Spinal cord (tissue), 10 donors: ENCODE results near the gene GLS. TPM values are rescaled to one million over a fixed set of nuclear protein-coding genes. Genes with fewer than 3 reads are reported as not detected.
"Not testable (repeated sequence)": the region's sequence is repeated elsewhere in the genome, so short reads cannot be mapped to it uniquely, and the experiment has no call there.

Experiments
- DNase-seq, 6 donors: peaks; one replicate each; pipeline versions ENCODE4 v3.0.0 to v3.0.0-alpha.2; 2013 to 2015; ENCODE audit warnings: low spot score in 6 of 6, low read depth in 4 of 6
- H3K27ac ChIP-seq: one replicate; pipeline ENCODE4 v1.5.1; 2013; ENCODE audit warnings: low read depth, low read length, control low read depth
- H3K27me3 ChIP-seq: one replicate; pipeline ENCODE4 v1.6.1; 2013; ENCODE audit warnings: low read length; ENCODE audit not compliant: control insufficient read depth, insufficient read depth
- H3K36me3 ChIP-seq: one replicate; pipeline ENCODE4 v1.6.1; 2013; ENCODE audit warnings: low read length; ENCODE audit not compliant: control insufficient read depth, insufficient read depth
- H3K4me1 ChIP-seq: one replicate; pipeline ENCODE4 v1.6.1; 2013; ENCODE audit warnings: low read length; ENCODE audit not compliant: control insufficient read depth, insufficient read depth
- H3K4me3 ChIP-seq: one replicate; pipeline ENCODE4 v1.5.1; 2013; ENCODE audit warnings: low read depth, low read length, control low read depth
- H3K9me3 ChIP-seq: one replicate; pipeline ENCODE4 v1.6.1; 2013; ENCODE audit warnings: low read length; ENCODE audit not compliant: control insufficient read depth, insufficient read depth
- WGBS: methylation state at CpG from one replicate; pipeline ENCODE4 v1.1.5; 2013; ENCODE audit warnings: missing lambda C conversion rate; ENCODE audit not compliant: insufficient coverage; 5-methylcytosine and 5-hydroxymethylcytosine counted together
- polyA plus RNA-seq, 2 donors: library from polyadenylated mRNA; unstranded; fragments of 120-200 nt; gene quantifications; one replicate each; pipeline ENCODE4 v1.2.1, GENCODE V29; 2013; ENCODE audit not compliant: insufficient read length in 2 of 2
- total RNA-seq, 2 donors: library from RNA; depleted of rRNA in 1 of 2; stranded (reverse); fragments of 120-200 nt in 1 of 2; fragments of >200 nt in 1 of 2; gene quantifications; one replicate each; pipeline versions ENCODE4 v1.2.3 to v1.2.4, GENCODE V29; 2013 to 2014
- donor health status: healthy.

GLS gene
- total and polyA plus RNA-seq, 4 donors = 76.4 to 178 (median 81.0) TPM

DNA sequence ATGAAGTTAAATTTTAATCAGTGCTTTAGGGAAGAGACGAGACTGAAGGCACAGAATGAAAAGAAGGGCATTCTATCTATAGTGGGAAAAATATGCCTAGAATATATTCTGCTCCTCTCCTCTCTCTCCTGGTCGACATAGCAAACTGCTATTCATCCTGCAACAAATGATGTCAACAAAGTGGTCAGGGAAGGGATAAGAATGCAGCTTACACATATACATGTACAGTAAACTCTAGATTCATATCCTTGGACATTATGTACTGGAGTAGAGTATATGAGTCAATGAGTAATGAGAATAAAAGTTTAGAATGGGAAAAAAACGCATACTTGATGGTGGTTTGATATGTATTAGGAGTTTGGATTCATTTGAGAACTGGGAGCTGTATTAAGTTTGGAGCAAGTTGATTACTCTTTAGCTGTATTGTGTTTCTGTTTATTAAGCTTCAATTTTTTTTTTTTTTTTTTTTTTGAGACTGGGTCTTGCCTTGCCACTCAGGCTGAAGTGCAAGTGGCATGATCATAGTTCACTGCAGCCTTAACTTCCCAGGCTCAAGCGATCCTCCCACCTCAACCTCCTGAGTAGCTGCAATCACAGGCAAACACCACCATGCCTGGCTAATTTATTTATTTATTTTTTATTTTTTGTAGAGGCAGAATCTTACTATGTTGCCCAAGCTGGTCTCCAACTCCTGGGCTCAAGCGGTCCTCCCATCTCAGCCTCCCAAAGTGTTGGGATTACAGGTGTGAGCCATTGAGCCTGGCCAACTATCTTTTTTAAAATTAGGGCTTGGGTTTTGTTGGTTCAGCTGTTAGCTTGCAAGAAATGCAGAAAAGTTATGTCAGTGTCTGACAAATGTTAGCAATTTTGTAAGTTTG, 79.5 kb downstream of the GLS start:
- Histone ChIP-seq H3K36me3 (peaks cover 6% of the 10 kb centered on the region), H3K27ac (no peak overlapping the region), H3K4me3 (no peak overlapping the region), H3K9me3 (no peaks in the 10 kb centered on the region), H3K27me3 (no peaks in the 10 kb centered on the region), H3K4me1 (no peaks in the 10 kb centered on the region)
- DNase-seq = no peak
- WGBS = 67% methylated on average over 1 of the region's 5 CpGs

DNA sequence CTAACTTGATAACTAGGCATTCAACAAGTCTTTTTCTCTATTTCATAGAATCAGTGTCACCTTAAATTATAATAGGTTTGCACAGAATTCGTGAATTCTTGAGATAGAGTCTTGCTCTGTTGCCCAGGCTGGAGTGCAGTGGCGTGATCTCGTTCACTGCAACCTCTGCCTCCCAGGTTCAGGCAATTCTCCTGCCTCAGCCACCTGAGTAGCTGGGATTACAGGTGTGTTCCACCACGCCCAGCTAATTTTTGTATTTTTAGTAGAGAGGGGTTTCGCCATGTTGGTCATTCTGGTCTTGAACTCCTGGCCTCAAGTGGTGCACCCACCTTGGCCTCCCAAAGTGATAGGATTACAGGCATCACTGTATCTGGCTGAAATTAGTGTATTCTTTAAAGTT, 80.5 kb downstream of the GLS start:
- WGBS = 100% methylated on average over 2 of the region's 5 CpGs
- not testable (repeated sequence) for H3K4me3 ChIP-seq, H3K27me3 ChIP-seq, H3K4me1 ChIP-seq, H3K9me3 ChIP-seq, H3K27ac ChIP-seq, DNase-seq, H3K36me3 ChIP-seq

DNA sequence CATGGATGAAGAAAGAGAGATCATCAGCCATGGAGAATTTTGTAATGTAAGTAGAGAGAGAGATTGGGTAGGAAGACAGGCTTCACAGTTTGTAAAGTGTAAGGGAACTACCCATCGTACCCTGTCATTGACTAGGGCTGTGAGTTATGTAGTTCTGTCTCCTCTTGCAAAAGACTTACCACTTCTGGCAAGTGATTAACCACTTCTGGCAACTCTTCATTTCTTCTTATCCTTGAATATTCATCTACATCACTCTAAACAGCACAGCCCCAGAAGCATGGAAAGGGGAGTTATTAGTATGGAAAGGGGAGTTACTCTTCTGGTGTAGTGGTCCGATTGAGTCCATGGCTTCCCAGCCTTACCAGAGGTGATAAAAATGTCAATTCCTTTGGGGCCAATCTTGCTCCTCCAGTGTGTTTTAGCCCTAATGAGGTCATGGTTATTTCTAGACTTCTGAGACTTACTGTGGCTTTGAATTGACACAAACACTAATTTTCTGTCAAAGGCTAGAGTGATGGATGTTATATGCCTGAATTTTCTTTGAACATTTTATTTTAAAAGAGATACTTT, 81.4 kb downstream of the GLS start:
- H3K36me3 ChIP-seq = peaks cover 6% of the 10 kb centered on the region
- no peaks in the 10 kb centered on the region for H3K27me3 ChIP-seq
- H3K4me3 ChIP-seq = no peak overlapping the region
- no peak overlapping the region for H3K27ac ChIP-seq
- H3K9me3 ChIP-seq = no peaks in the 10 kb centered on the region
- no peaks in the 10 kb centered on the region for H3K4me1 ChIP-seq
- no peak for DNase-seq
- 57% methylated on average over 1 of the region's 2 CpGs for WGBS

DNA sequence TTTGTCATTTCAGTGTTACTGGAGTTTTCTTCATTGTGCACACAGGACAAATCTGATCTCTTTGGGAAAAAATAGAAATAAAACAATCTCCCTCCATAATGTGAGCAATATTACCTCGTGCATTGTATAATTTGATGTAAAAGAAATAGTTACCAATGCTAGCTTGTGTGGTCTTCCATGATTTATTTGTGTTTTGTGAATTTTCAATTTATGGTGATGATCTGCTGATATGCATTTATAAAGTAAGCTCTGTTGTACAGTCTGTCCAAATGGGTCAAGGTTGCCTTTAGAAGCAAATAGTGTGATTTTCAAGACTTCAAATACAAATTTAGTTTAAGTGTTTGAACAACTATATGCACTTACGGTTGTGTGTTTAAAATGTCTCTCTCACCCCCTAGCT, 82.5 kb downstream of the GLS start:
- H3K4me1 ChIP-seq = no peaks in the 10 kb centered on the region
- no peak overlapping the region for H3K27ac ChIP-seq
- H3K36me3 ChIP-seq = peaks cover 6% of the 10 kb centered on the region

DNA sequence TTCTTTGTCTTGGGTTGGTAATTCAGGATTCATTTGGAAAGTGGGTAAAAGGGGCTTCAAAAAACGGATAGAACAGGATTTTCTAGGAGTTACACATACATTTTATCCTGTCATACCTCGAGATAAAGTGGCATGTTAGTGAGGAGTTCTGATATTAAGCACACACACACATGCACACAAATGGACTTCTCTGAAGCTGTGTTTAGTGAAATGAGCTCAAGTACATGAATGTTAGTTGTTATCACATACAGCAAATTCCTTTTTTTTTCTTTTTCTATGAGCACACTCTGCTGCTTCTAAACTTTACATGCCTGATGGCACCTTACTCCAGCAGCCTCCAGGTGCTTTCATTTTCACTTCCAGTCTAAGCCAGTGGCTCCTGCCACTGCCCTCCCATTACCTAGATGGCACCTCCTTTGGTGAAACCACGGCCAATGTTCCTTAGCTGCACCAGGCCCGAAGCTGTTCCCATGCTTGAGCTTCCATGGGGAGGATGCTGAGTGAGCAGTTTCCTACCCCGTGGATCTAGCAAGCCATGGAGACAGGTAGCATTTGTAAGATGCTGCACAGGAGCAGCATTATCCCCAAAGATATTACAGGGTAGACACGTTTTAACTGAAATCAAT, 83.7 kb downstream of the GLS start:
- Histone ChIP-seq H3K27me3 (no peaks in the 10 kb centered on the region), H3K4me3 (no peak overlapping the region), H3K9me3 (no peaks in the 10 kb centered on the region), H3K27ac (no peak overlapping the region), H3K4me1 (no peaks in the 10 kb centered on the region), H3K36me3 (peaks cover 6% of the 10 kb centered on the region)
- DNase-seq = no peak
- 100% methylated on average over 1 of the region's 6 CpGs for WGBS

More for the DNA sequence above, 82.5 kb downstream of the GLS start:
- no CpG with 5 or more reads among the region's 2 CpGs for WGBS
- no peaks in the 10 kb centered on the region for H3K27me3 ChIP-seq
- H3K4me3 ChIP-seq = no peak overlapping the region
- H3K9me3 ChIP-seq = no peaks in the 10 kb centered on the region
- no peak for DNase-seq

DNA sequence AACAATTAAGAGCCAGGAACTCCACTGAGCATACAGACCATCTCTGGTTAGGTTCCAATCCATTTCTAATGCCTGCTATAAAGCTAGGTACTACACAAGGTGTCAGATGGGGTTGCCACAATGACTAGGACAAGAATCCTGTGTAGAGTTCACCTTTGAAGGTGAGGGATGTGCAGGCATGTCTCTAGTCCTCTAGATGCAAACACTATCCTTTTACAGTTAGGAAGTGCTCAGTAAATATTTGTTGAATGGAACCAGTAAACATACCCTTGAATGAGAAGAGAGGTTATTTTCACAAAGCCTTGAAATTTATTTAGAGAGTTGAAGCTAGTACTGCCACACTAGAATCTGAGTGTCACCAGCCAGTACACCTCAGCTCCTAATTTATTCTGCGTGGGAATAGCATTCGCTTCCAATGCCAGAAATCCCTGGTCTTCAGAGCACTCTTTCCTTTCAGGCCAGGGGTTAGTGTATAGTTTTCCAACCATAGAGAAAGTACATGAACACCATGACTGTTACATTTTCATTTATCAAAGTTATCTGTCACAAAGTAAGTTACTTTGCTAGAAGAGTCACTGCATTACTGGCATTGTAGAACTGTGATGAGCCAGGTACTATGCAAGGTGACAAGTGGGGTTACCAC, 85.1 kb downstream of the GLS start:
- Histone ChIP-seq H3K27ac (no peak overlapping the region), H3K9me3 (no peaks in the 10 kb centered on the region), H3K4me1 (no peaks in the 10 kb centered on the region), H3K27me3 (no peaks in the 10 kb centered on the region), H3K36me3 (peaks cover 6% of the 10 kb centered on the region), H3K4me3 (no peak overlapping the region)
- WGBS = no CpG with 5 or more reads among the region's 2 CpGs
- DNase-seq = no peak

DNA sequence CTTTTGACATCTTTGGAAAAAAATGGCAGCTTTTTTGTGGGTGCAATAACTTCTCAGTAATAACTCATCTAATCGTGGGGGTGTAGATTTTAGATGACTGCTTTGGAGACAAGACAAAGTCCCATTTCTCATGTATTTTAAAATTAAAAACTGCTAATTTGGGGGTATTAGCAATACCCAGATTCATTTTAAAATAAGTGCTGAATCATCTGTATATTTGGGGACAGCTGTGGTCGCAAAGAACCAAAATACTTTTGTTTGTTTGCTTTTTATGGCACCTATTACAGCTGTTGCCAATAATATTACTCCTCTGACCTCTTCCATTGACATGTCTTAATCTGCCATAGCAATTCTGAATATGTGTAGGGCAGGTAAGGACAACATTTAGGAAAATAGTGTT, 87.9 kb downstream of the GLS start:
- Histone ChIP-seq H3K9me3 (no peaks in the 10 kb centered on the region), H3K4me1 (no peaks in the 10 kb centered on the region), H3K27ac (no peak overlapping the region), H3K4me3 (no peak overlapping the region), H3K27me3 (no peaks in the 10 kb centered on the region), H3K36me3 (peaks cover 13% of the 10 kb centered on the region)
- no CpG with 5 or more reads among the region's 2 CpGs for WGBS
- no peak for DNase-seq

DNA sequence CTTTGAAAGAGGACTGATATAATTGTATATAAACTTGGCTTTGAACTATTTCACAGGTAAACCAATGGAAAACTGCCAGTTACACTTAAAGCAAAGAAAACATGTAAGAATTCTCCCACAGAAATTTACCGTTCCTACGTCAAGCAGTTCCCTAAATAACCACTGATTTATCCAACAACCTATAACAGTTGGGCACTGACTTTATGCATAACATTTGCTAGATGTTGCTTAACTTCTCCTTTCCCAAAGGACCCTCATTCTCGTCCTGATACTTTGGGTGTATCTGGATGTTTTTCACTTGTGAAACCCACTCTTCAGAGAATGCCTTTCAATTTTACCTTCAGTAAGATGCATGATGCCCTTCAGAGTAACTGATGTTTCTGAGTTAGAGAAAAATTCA, 89.5 kb downstream of the GLS start:
- 100% methylated on average over 2 of the region's 3 CpGs for WGBS
- no peak overlapping the region for H3K27ac ChIP-seq
- H3K4me1 ChIP-seq = no peaks in the 10 kb centered on the region
- H3K27me3 ChIP-seq = no peaks in the 10 kb centered on the region
- H3K9me3 ChIP-seq = no peaks in the 10 kb centered on the region
- H3K4me3 ChIP-seq = no peak overlapping the region
- peaks cover 17% of the 10 kb centered on the region for H3K36me3 ChIP-seq
- no peak for DNase-seq

DNA sequence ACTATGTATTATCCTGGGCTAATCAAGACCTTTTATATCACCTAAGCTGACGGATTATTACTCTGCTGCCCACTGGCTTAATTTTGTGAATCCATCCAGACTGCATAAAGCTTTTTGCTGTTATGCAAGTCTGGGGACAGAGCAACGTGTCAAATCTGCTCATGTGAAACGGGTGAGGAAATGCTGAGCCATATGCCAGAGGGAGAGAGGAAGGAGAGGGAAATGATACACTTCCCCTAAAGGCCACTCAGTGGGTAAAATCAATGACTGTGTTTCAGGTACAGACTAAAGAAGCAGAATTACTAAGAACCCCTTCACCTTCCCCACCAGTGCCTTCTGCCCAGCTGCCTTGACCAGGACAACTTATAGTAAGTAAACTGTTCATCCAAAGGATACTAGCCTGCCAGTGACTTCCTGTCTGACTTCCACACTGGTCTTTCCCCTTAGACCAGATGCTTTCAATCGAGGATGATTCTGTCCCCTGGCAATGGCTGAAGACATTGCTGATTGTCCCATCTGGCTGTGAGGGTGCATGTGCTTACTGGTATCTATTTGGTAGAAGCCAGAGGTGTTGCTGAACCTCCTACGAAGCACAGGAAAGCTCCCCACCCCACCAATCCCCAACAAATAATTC, 90.4 kb downstream of the GLS start:
- DNase-seq = no peak
- peaks cover 18% of the 10 kb centered on the region for H3K36me3 ChIP-seq

More for the DNA sequence above, 90.4 kb downstream of the GLS start:
- H3K4me3 ChIP-seq = no peak overlapping the region
- no peaks in the 10 kb centered on the region for H3K4me1 ChIP-seq
- WGBS = 79% methylated on average over 3 of the region's 5 CpGs
- H3K9me3 ChIP-seq = no peaks in the 10 kb centered on the region
- no peak overlapping the region for H3K27ac ChIP-seq
- no peaks in the 10 kb centered on the region for H3K27me3 ChIP-seq
